ENCODE data around the gene ARHGAP24.
"Not testable (repeated sequence)": the region's sequence is repeated elsewhere in the genome, so short reads cannot be mapped to it uniquely, and the experiment has no call there.

ARHGAP24 gene

DNA sequence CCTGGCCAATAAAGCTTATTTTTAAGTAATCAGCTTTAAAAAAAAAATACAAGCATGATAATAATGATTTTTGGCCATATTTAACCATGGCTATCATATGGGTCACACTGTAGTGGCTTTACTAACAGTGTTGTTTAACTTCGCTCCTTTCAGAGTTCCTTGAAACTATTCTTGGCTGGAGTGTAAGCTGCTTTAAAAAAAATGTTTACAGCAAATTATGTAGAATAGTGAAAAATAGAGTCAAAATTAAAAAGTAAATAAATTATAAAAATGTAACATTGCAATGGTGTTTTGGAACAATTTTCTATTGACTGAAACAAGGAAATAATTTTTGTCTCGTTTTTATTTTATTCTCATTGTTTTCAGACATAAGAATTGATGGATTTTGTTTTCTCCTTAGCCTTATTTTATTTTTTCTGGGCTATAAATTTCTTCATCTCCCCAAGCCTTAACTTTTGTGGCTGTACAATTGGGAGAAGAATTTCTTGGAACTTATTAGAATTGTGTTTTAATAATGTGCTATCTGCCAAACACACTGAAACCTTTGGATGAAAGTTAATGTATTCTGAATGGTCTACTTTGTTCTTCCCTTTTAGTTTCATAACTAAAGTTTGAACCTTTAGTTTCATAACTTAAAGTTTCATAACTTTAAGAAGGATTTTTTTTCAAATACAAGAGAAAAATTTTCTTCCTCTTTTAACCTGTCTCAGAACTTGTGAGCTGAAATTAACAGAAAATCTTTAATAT lies 182.0 kb downstream of the ARHGAP24 start:
- no peak overlapping the region for H3K4me3 ChIP-seq (ENCODE audit: low read length)
- no peak overlapping the region for H3K27ac ChIP-seq (ENCODE audit: low read depth, low read length)
- H4K5ac ChIP-seq (ENCODE audit: low read length), result no peak overlapping the region
- no peak overlapping the region for H2BK120ac ChIP-seq (ENCODE audit: low read depth, low read length)
- H3K79me2 ChIP-seq (ENCODE audit: control insufficient read depth, insufficient read depth, low read length), result no peaks in the 10 kb centered on the region
- H3K18ac ChIP-seq (ENCODE audit: low read length), result no peak overlapping the region
- H2BK15ac ChIP-seq (replicated peaks; ENCODE audit: low read depth), result no peak overlapping the region
- H4K8ac ChIP-seq (ENCODE audit: low read depth, low read length), result no peak overlapping the region
- H3K9ac ChIP-seq (ENCODE audit: low read length), result no peak overlapping the region
- no peaks in the 10 kb centered on the region for H3K4me1 ChIP-seq (ENCODE audit: control insufficient read depth, low read depth, low read length)
- H3K56ac ChIP-seq (ENCODE audit: low read length), result no peak overlapping the region
- no peak overlapping the region for H2AK5ac ChIP-seq (ENCODE audit: low read length)
- H3K79me1 ChIP-seq (ENCODE audit: low read length), result no peaks in the 10 kb centered on the region
- no peak overlapping the region for H3K23ac ChIP-seq (ENCODE audit: low read length)
- H3K4ac ChIP-seq (ENCODE audit: low read depth, low read length), result no peak overlapping the region
- no peaks in the 10 kb centered on the region for H3K36me3 ChIP-seq (ENCODE audit: control insufficient read depth, insufficient read depth, low read length)
- no peak overlapping the region for H2BK5ac ChIP-seq (ENCODE audit: low read length)
- no peak for DNase-seq
- H3K4me2 ChIP-seq (ENCODE audit: low read length), result no peak overlapping the region
- WGBS (ENCODE audit: extremely low coverage, insufficient coverage, low lambda C conversion rate), result no CpG with 5 or more reads among the region's 2 CpGs
- no peaks in the 10 kb centered on the region for H3K27me3 ChIP-seq (ENCODE audit: insufficient read depth, low read length, poor library complexity)

DNA sequence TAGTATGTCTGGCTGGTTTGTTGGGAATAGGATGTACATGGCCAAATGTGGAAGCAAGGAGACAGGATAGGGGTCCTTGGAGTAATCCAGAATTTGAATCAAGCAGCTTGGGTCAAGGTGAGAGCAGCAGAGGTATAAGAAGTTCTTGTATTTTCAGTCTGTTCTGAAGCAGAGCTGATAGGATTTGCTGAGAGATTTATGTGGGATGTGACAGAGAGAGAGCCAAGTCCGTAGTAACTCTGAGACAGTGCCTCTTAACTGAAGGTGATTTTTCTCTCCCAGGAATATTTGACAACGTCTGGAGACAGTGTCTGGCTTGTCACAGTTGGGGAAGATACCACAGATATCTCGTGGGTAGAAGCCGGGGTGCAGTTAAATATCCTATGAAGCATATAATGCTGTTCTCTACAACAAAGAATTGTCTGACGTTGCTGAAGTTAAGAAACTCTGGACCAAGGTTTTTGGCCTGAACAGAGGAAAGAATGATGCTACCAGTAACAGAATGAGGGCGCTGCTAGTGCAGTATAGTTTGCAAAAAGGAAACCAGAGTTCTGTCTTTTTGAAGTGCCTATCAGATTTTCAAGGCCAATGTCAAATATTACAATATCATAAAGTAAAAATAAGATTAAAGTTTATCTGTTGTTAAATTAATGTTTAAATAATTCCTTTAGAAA lies 184.0 kb downstream of the ARHGAP24 start:
- Histone ChIP-seq H3K56ac (ENCODE audit: low read length) (no peak overlapping the region), H3K9ac (ENCODE audit: low read length) (no peak overlapping the region), H3K4ac (ENCODE audit: low read depth, low read length) (no peak overlapping the region), H3K4me3 (ENCODE audit: low read length) (no peak overlapping the region), H2BK120ac (ENCODE audit: low read depth, low read length) (no peak overlapping the region), H3K23ac (ENCODE audit: low read length) (no peak overlapping the region), H3K27me3 (ENCODE audit: insufficient read depth, low read length, poor library complexity) (no peaks in the 10 kb centered on the region), H4K5ac (ENCODE audit: low read length) (no peak overlapping the region), H3K4me1 (ENCODE audit: control insufficient read depth, low read depth, low read length) (no peaks in the 10 kb centered on the region), H3K27ac (ENCODE audit: low read depth, low read length) (no peak overlapping the region), H4K8ac (ENCODE audit: low read depth, low read length) (no peak overlapping the region), H3K4me2 (ENCODE audit: low read length) (no peak overlapping the region), H2BK5ac (ENCODE audit: low read length) (no peak overlapping the region), H2AK5ac (ENCODE audit: low read length) (no peak overlapping the region), H3K18ac (ENCODE audit: low read length) (no peak overlapping the region), H3K79me2 (ENCODE audit: control insufficient read depth, insufficient read depth, low read length) (no peaks in the 10 kb centered on the region), H3K79me1 (ENCODE audit: low read length) (no peaks in the 10 kb centered on the region), H3K36me3 (ENCODE audit: control insufficient read depth, insufficient read depth, low read length) (no peaks in the 10 kb centered on the region), H2BK15ac (replicated peaks; ENCODE audit: low read depth) (no peak overlapping the region)
- WGBS (ENCODE audit: extremely low coverage, insufficient coverage, low lambda C conversion rate), result no CpG with 5 or more reads among the region's 6 CpGs
- DNase-seq, result no peak

DNA sequence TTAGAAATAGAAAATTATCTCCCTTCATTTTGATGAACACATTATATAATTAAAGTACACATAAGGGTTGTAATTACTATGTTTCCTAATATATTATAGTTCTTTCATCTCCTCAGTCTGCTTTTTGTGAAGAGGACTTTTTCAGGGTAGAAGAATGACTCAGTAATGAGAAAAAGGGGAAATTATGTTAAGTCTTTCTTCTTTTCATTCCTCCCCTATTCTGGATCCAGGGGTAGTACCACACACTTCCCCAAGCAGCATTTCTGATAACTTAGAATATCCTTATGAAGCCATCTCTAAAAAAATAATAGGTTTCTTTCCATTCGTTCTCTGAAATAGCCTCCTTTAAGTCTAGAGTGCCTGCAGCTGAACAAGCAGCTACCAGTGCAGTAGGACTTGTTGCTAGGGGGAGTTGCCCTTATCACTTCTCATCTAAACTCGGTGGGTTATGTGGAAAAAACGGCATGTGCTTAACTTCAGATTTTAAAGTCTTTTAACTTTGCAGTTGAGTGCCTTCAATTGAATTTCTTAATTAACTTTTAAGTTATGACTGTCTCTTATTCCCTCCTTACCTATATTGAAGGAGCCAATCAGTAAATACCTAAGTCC lies 184.8 kb downstream of the ARHGAP24 start:
- Histone ChIP-seq H3K36me3 (ENCODE audit: control insufficient read depth, insufficient read depth, low read length) (no peaks in the 10 kb centered on the region), H3K4me1 (ENCODE audit: control insufficient read depth, low read depth, low read length) (no peaks in the 10 kb centered on the region), H3K27ac (ENCODE audit: low read depth, low read length) (no peak overlapping the region), H3K23ac (ENCODE audit: low read length) (no peak overlapping the region), H3K79me2 (ENCODE audit: control insufficient read depth, insufficient read depth, low read length) (no peaks in the 10 kb centered on the region), H3K4me3 (ENCODE audit: low read length) (no peak overlapping the region), H2BK15ac (replicated peaks; ENCODE audit: low read depth) (no peak overlapping the region), H3K27me3 (ENCODE audit: insufficient read depth, low read length, poor library complexity) (no peaks in the 10 kb centered on the region), H2AK5ac (ENCODE audit: low read length) (no peak overlapping the region), H3K79me1 (ENCODE audit: low read length) (no peaks in the 10 kb centered on the region), H2BK5ac (ENCODE audit: low read length) (no peak overlapping the region), H2BK120ac (ENCODE audit: low read depth, low read length) (no peak overlapping the region), H4K8ac (ENCODE audit: low read depth, low read length) (no peak overlapping the region), H4K5ac (ENCODE audit: low read length) (no peak overlapping the region), H3K56ac (ENCODE audit: low read length) (no peak overlapping the region), H3K18ac (ENCODE audit: low read length) (no peak overlapping the region), H3K4ac (ENCODE audit: low read depth, low read length) (no peak overlapping the region), H3K4me2 (ENCODE audit: low read length) (no peak overlapping the region), H3K9ac (ENCODE audit: low read length) (no peak overlapping the region)
- DNase-seq, result no peak
- no CpG with 5 or more reads among the region's 3 CpGs for WGBS (ENCODE audit: extremely low coverage, insufficient coverage, low lambda C conversion rate)

DNA sequence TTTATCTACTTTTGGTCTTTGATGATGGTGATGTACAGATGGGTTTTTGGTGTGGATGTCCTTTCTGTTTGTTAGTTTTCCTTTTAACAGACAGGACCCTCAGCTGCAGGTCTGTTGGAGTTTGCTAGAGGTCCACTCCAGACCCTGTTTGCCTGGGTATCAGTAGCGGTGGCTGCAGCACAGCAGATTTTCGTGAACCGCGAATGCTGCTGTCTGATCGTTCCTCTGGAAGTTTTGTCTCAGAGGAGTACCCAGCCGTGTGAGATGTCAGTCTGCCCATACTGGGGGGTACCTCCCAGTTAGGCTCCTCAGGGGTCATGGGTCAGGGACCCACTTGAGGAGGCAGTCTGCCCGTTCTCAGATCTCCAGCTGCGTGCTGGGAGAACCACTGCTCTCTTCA lies 191.7 kb downstream of the ARHGAP24 start:
- H3K4me2 ChIP-seq (ENCODE audit: low read length); H3K27ac ChIP-seq (ENCODE audit: low read depth, low read length); H3K9ac ChIP-seq (ENCODE audit: low read length); H3K23ac ChIP-seq (ENCODE audit: low read length); H3K27me3 ChIP-seq (ENCODE audit: insufficient read depth, low read length, poor library complexity); H3K56ac ChIP-seq (ENCODE audit: low read length); H2BK120ac ChIP-seq (ENCODE audit: low read depth, low read length); H3K4me3 ChIP-seq (ENCODE audit: low read length); H3K4ac ChIP-seq (ENCODE audit: low read depth, low read length); H2AK5ac ChIP-seq (ENCODE audit: low read length); H3K79me1 ChIP-seq (ENCODE audit: low read length); H4K5ac ChIP-seq (ENCODE audit: low read length); H3K18ac ChIP-seq (ENCODE audit: low read length); H3K36me3 ChIP-seq (ENCODE audit: control insufficient read depth, insufficient read depth, low read length); H4K8ac ChIP-seq (ENCODE audit: low read depth, low read length); H3K4me1 ChIP-seq (ENCODE audit: control insufficient read depth, low read depth, low read length); DNase-seq; H2BK15ac ChIP-seq (replicated peaks; ENCODE audit: low read depth); H3K79me2 ChIP-seq (ENCODE audit: control insufficient read depth, insufficient read depth, low read length); H2BK5ac ChIP-seq (ENCODE audit: low read length): not testable (repeated sequence)
- WGBS (ENCODE audit: extremely low coverage, insufficient coverage, low lambda C conversion rate), result no CpG with 5 or more reads among the region's 8 CpGs

DNA sequence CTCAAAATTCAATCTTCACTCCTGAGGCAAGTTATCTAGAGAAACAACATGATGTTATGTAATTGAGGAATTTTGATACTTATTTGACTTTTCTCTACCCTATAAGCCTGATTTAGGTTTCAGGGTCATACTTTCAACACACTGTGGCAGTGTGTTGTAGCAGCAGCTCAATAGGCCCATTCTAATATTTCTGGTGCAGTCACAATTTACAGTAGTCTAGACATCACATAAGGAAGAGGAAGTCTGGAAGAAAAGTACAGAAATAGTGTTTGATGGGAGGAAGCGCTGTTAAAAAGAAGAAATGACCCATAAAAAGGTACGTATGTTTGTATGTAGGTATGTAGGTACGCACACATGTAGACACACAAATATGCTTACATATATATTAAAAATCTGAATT lies 194.3 kb downstream of the ARHGAP24 start:
- WGBS (ENCODE audit: extremely low coverage, insufficient coverage, low lambda C conversion rate), result no CpG with 5 or more reads among the region's 3 CpGs

More for the DNA sequence above, 194.3 kb downstream of the ARHGAP24 start:
- Histone ChIP-seq H3K23ac (ENCODE audit: low read length) (no peak overlapping the region), H3K79me1 (ENCODE audit: low read length) (no peaks in the 10 kb centered on the region), H3K79me2 (ENCODE audit: control insufficient read depth, insufficient read depth, low read length) (no peaks in the 10 kb centered on the region), H3K27me3 (ENCODE audit: insufficient read depth, low read length, poor library complexity) (no peaks in the 10 kb centered on the region), H2BK15ac (replicated peaks; ENCODE audit: low read depth) (no peak overlapping the region), H4K5ac (ENCODE audit: low read length) (no peak overlapping the region), H3K4me3 (ENCODE audit: low read length) (no peak overlapping the region), H3K18ac (ENCODE audit: low read length) (no peak overlapping the region), H4K8ac (ENCODE audit: low read depth, low read length) (no peak overlapping the region), H2BK120ac (ENCODE audit: low read depth, low read length) (no peak overlapping the region), H3K9ac (ENCODE audit: low read length) (no peak overlapping the region), H3K36me3 (ENCODE audit: control insufficient read depth, insufficient read depth, low read length) (no peaks in the 10 kb centered on the region), H3K27ac (ENCODE audit: low read depth, low read length) (no peak overlapping the region), H3K4me2 (ENCODE audit: low read length) (no peak overlapping the region), H2BK5ac (ENCODE audit: low read length) (no peak overlapping the region), H3K56ac (ENCODE audit: low read length) (no peak overlapping the region), H3K4ac (ENCODE audit: low read depth, low read length) (no peak overlapping the region), H3K4me1 (ENCODE audit: control insufficient read depth, low read depth, low read length) (no peaks in the 10 kb centered on the region), H2AK5ac (ENCODE audit: low read length) (no peak overlapping the region)
- no peak for DNase-seq

Data from mesendoderm (in vitro differentiated cells).